HG03135 (cell line): ENCODE data around the gene NPAS3.

Source experiments
- ATAC-seq: cut with Tn5 transposase; IDR thresholded peaks from one replicate; pipeline ENCODE4 v1.9.1; 2021; ENCODE audit warnings: mild to moderate bottlenecking, moderate library complexity; ENCODE audit not compliant: unreplicated experiment

NPAS3 gene

GRCh38 chr14:33773205-33774030 is 834.7 kb downstream of the NPAS3 start:
- no peak for ATAC-seq

DNA sequence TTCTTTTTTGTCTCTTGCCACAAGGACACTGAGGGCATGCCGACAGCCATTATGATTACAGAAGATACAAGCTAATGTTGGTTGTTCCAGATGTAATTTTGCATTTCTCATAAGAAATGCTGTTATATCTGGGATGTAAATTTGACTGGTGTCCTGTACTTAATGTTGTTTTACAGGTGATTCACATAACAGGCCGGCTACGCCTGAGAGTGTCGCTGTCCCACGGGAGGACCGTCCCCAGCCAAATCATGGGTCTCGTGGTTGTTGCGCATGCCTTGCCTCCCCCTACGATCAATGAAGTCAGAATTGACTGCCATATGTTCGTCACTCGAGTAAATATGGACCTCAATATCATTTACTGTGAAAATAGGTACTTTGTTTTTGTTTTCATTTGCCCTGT is 835.5 kb downstream of the NPAS3 start:
- ATAC-seq = no peak

GRCh38 chr14:33774723-33775470 is 836.2 kb downstream of the NPAS3 start:
- no peak for ATAC-seq

DNA sequence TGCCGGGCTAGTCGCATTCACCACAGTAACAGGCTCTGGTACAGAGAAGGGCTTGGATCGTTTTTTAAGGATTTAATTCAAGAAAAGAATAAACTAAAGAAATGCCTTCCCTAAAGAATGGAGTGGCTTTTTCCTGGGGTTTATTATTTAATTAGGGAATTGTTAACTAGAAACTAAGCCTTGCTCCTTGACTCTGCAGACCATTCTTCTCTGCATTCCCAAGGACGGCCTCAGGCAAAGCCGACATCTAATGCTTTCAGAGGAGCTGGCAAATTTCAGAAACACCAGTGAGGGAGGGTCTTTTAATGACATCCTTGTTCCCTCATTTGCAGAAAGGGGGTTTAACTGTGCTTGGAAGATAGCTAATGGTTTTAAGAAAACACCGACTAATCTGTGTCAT is 838.2 kb downstream of the NPAS3 start:
- no peak for ATAC-seq

DNA sequence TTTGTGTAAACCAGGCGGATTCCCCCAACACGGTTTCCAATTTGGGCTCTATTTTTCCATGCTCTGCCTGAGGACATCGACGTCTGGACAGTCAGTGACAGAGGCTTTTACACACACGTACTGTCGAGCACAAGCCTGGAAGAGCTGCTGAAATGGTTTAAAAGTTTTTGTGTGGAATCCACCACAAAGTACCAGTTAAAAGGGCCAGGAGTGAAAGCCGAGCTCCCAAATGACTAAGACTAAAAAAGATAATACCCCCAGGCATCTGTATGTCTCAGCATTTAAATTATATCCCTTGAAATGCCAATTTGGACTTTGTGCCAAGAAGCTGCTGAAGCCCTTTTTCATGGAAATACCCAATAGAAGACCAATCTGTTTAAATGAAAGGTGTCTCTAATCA is 839.0 kb downstream of the NPAS3 start:
- no peak for ATAC-seq

DNA sequence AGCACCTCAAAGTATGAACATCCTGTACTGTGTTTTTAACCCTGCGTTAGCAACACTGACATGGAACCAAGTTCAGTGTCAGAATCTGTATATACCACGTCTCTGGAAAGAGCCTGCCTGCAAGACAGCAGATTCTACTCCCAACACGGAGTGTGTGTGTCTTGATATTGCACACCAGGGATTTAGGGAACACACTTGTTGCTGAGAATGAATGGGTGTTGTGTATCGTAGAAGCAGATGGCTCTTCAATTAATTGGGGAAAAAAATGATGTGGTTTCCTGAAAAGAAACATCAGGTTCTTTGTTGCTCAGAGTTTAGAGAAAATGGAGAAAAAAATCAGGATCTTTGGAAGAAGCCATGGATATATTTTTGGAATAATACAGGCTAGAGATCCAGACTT is 841.4 kb downstream of the NPAS3 start:
- no peak for ATAC-seq

GRCh38 chr14:33781236-33781635 is 842.6 kb downstream of the NPAS3 start:
- ATAC-seq = no peak

- ATAC-seq = no peak
Observed at GRCh38 chr14:33782923-33783322, 844.2 kb downstream of the NPAS3 start.

DNA sequence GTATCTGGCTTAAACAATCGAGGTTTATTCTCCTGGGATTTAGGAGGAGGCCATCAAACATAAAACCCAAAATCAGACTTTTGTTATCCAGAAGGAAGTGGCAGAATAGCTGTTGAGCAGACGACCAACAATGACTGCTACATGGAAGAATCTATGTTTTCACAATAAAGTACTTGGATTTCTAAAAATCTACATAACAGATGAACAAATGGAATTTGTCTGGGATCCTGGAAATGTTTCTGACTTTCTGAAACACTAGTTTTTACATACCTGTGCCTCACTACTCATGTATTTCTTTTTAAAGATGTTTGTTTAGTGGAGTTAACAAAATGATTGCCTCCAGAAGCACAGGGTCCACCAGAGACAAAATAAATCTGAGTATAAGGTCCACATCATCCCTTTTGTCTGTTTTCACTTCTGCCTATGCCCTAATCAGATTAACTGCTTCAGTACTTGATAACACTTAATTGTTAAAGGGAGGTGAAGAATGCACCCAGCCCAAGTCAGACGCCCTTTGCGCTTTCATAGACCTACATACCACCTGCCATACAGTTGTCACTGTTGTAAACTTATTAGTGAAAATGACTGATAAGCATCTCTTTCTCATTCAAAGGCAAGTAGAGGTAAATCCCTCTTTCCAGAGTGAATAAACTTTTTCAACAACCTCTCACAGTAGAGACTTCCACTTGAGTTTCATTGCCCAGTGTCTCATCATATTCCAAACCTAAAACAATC is 847.6 kb downstream of the NPAS3 start:
- ATAC-seq = no peak

- ATAC-seq = no peak
Observed at GRCh38 chr14:33788161-33788560, 849.5 kb downstream of the NPAS3 start.

DNA sequence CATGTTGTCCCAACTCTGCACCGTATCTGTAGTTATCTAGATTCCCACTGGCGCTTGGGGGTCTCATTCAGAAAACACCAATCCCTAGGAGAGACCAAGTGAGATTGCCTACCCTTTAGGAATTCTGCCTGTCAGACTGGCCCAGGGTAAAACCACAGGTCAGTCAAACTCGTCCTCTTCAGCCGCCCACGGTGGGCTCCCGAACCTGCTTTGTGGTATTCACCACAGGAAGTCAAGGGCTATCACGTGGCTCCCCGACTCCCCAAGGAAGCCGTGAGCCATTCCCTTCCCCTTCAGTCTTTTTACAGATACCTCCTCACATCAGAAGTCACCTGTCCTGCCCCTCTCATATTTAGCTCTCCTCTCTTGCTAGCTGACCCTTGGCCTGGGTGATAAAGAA is 852.3 kb downstream of the NPAS3 start:
- no peak for ATAC-seq

- no peak for ATAC-seq
Observed at GRCh38 chr14:33792009-33792719, 853.5 kb downstream of the NPAS3 start.

- peak; percentile 66 for ATAC-seq
Observed at GRCh38 chr14:33792720-33793368, 854.2 kb downstream of the NPAS3 start.

GRCh38 chr14:33793398-33794110 is 854.9 kb downstream of the NPAS3 start:
- ATAC-seq = no peak

GRCh38 chr14:33794791-33795305 is 856.2 kb downstream of the NPAS3 start:
- no peak for ATAC-seq

- ATAC-seq = no peak
Observed at GRCh38 chr14:33796356-33796755, 857.7 kb downstream of the NPAS3 start.

DNA sequence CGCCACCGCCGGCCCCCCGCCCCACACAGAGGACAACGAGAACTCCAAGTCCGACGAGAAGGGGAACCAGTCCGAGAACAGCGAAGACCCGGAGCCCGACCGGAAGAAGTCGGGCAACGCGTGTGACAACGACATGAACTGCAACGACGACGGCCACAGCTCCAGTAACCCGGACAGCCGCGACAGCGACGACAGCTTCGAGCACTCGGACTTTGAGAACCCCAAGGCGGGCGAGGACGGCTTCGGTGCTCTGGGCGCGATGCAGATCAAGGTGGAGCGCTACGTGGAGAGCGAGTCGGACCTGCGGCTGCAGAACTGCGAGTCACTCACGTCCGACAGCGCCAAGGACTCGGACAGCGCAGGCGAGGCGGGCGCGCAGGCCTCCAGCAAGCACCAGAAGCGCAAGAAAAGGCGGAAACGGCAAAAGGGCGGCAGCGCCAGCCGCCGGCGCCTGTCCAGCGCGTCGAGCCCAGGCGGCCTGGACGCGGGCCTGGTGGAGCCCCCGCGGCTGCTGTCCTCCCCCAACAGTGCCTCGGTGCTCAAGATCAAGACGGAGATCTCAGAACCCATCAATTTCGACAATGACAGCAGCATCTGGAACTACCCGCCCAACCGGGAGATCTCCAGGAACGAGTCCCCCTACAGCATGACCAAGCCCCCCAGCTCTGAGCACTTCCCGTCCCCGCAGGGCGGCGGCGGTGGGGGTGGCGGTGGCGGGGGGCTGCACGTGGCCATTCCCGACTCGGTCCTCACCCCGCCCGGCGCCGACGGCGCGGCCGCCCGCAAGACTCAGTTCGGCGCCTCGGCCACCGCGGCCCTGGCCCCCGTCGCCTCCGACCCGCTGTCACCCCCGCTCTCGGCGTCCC is 861.3 kb downstream of the NPAS3 start:
- no peak for ATAC-seq

DNA sequence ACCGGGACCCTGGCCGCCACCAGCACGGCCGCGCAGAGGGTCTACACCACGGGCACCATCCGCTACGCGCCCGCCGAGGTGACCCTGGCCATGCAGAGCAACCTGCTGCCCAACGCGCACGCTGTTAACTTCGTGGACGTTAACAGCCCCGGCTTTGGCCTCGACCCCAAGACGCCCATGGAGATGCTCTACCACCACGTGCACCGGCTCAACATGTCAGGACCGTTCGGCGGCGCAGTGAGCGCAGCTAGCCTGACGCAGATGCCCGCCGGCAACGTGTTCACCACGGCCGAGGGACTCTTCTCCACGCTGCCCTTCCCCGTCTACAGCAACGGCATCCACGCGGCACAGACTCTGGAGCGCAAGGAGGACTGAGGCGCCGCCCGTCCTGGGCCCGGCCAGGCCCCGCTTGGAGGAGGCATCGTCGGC is 862.1 kb downstream of the NPAS3 start:
- no peak for ATAC-seq

DNA sequence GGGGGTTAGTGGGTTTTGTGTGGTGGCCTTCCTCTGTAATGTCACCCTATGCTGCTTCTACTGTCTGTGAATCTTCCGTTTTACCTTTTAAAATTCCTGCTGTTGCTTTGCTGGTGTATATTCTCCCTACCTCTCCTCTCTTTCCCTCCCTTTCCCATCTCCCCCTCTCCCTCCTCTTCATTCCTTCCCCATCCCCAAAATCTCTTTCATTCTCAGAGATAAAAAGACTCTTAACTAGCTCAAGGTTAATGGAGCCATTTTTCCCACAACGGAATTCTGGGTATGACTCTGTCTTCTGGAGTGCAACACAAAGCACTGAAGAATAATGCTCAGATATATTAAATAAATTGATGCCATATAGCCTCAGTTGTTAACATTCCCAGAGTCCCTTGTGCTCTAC is 864.1 kb downstream of the NPAS3 start:
- no peak for ATAC-seq
